RWPE2 (cell line): Measurements from ENCODE around the gene NDUFB1.

Source experiments
- ATAC-seq: fragments of 200-7000 bp; cut with Tn5 transposase; 3 replicates; pipeline ENCODE4 v1.9.1; 2021; ENCODE audit warnings: low read depth
- DNase-seq: peaks from one replicate; pipeline ENCODE4 v3.0.0-alpha.2; 2020; ENCODE audit warnings: low spot score
- H3K27ac ChIP-seq: fragments of 450-650 bp; 2 replicates; pipeline ENCODE4 v1.5.1; 2017; ENCODE audit warnings: mild to moderate bottlenecking; ENCODE audit not compliant: poor library complexity, severe bottlenecking
- H3K27me3 ChIP-seq: fragments of 250-450 bp; sonication (Bioruptor Pico); 2 replicates; pipeline ENCODE4 v1.5.1; 2021; ENCODE audit warnings: mild to moderate bottlenecking, moderate library complexity; ENCODE audit not compliant: insufficient read depth, poor library complexity, severe bottlenecking
- H3K36me3 ChIP-seq: fragments of 250-450 bp; sonication (Bioruptor Pico); 2 replicates; pipeline ENCODE4 v1.5.1; 2020; ENCODE audit warnings: low read depth, mild to moderate bottlenecking, moderate library complexity
- H3K4me1 ChIP-seq: fragments of 250-450 bp; sonication (Bioruptor Pico); 2 replicates; pipeline ENCODE4 v1.5.1; 2021; ENCODE audit warnings: mild to moderate bottlenecking, moderate library complexity; ENCODE audit not compliant: insufficient read depth, poor library complexity, severe bottlenecking
- H3K4me3 ChIP-seq: fragments of 250-450 bp; sonication (Bioruptor Pico); 2 replicates; pipeline ENCODE4 v1.5.1; 2021; ENCODE audit warnings: mild to moderate bottlenecking, moderate library complexity; ENCODE audit not compliant: severe bottlenecking
- H3K9me3 ChIP-seq: fragments of 250-450 bp; sonication (Bioruptor Pico); 2 replicates; pipeline ENCODE4 v1.5.1; 2021; ENCODE audit warnings: mild to moderate bottlenecking, moderate library complexity; ENCODE audit not compliant: severe bottlenecking
- CTCF ChIP-seq: fragments of 450-650 bp; IDR thresholded peaks from one replicate; pipeline ENCODE4 v1.5.1; 2017; ENCODE audit warnings: mild to moderate bottlenecking, moderate library complexity; ENCODE audit not compliant: poor library complexity, severe bottlenecking

Gene NDUFB1

GRCh38 chr14:92103363-92103989, 18.0 kb downstream of the NDUFB1 start:
- DNase-seq, result no peak

GRCh38 chr14:92099802-92100201, 21.7 kb downstream of the NDUFB1 start:
- Histone ChIP-seq H3K4me3 (no peak overlapping the region), H3K4me1 (peaks cover 7% of the 10 kb centered on the region), H3K9me3 (no peaks in the 10 kb centered on the region), H3K27me3 (no peaks in the 10 kb centered on the region), H3K27ac (no peak overlapping the region), H3K36me3 (peaks cover 15% of the 10 kb centered on the region)
- DNase-seq, result no peak
- ATAC-seq, result no peak
- no peak for TF ChIP-seq CTCF

More at GRCh38 chr14:92103363-92103989, 18.0 kb downstream of the NDUFB1 start:
- Histone ChIP-seq H3K27me3 (no peaks in the 10 kb centered on the region), H3K4me3 (no peak overlapping the region), H3K4me1 (peaks cover 10% of the 10 kb centered on the region), H3K9me3 (no peaks in the 10 kb centered on the region), H3K36me3 (no peaks in the 10 kb centered on the region), H3K27ac (no peak overlapping the region)
- no peak for TF ChIP-seq CTCF
- no peak for ATAC-seq

- Histone ChIP-seq H3K9me3 (no peaks in the 10 kb centered on the region), H3K27me3 (peaks cover 4% of the 10 kb centered on the region), H3K36me3 (peaks cover 52% of the 10 kb centered on the region), H3K27ac (no peak overlapping the region), H3K4me1 (no peaks in the 10 kb centered on the region), H3K4me3 (no peak overlapping the region)
- peak; percentile 65 for ATAC-seq
- no peak for DNase-seq
- peak; percentile 35 for TF ChIP-seq CTCF
These were observed 28.2 kb downstream of the NDUFB1 start for GRCh38 chr14:92093320-92093719.

GRCh38 chr14:92088494-92088893, 33.0 kb downstream of the NDUFB1 start:
- TF ChIP-seq CTCF, result no peak
- no peak for DNase-seq
- no peak for ATAC-seq
- H3K36me3 ChIP-seq, result peaks cover 50% of the 10 kb centered on the region
- no peak overlapping the region for H3K27ac ChIP-seq
- H3K4me1 ChIP-seq, result no peaks in the 10 kb centered on the region
- peaks cover 4% of the 10 kb centered on the region for H3K27me3 ChIP-seq
- H3K4me3 ChIP-seq, result no peak overlapping the region
- no peaks in the 10 kb centered on the region for H3K9me3 ChIP-seq

GRCh38 chr14:92074555-92074954, 47.0 kb downstream of the NDUFB1 start:
- H3K36me3 ChIP-seq, result peaks cover 63% of the 10 kb centered on the region
- no peaks in the 10 kb centered on the region for H3K4me1 ChIP-seq
- ATAC-seq, result no peak
- no peak overlapping the region for H3K4me3 ChIP-seq
- H3K27me3 ChIP-seq, result no peaks in the 10 kb centered on the region
- DNase-seq, result no peak
- no peak for TF ChIP-seq CTCF
- no peaks in the 10 kb centered on the region for H3K9me3 ChIP-seq
- no peak overlapping the region for H3K27ac ChIP-seq
